OCI-LY1 (cell line): ENCODE measurements around the gene FER1L5.

ENCODE experiments used
- H2AFZ ChIP-seq: fragments of 200-600 bp; sonication (generic), shearing (Covaris generic); 2 replicates; pipeline ENCODE4 v1.6.0; 2014; ENCODE audit warnings: antibody characterized with exemption, mild to moderate bottlenecking, low read length
- H3F3A ChIP-seq: fragments of 200-600 bp; sonication (generic), shearing (Covaris generic); 2 replicates; pipeline ENCODE4 v1.6.0; 2014; ENCODE audit warnings: mild to moderate bottlenecking, antibody characterized with exemption, low read length, moderate library complexity; ENCODE audit not compliant: insufficient read depth
- H3K27ac ChIP-seq: fragments of 200-600 bp; sonication (generic); 2 replicates; pipeline ENCODE4 v1.5.1; 2014; ENCODE audit warnings: low read length, mixed run types, mild to moderate bottlenecking, low read depth; ENCODE audit not compliant: poor library complexity, severe bottlenecking
- H3K27me3 ChIP-seq: fragments of 200-600 bp; sonication (generic); 2 replicates; pipeline ENCODE4 v1.6.0; 2014; ENCODE audit warnings: antibody characterized with exemption, mild to moderate bottlenecking, low read length, moderate library complexity; ENCODE audit not compliant: insufficient read depth
- H3K36me3 ChIP-seq: fragments of 200-600 bp; sonication (generic); 2 replicates; pipeline ENCODE4 v1.6.1; 2014; ENCODE audit warnings: mild to moderate bottlenecking, antibody characterized with exemption, low read length, moderate library complexity, mixed read lengths; ENCODE audit not compliant: insufficient read depth
- H3K4me1 ChIP-seq: fragments of 200-600 bp; sonication (generic); 2 replicates; pipeline ENCODE4 v1.5.1; 2014; ENCODE audit warnings: mild to moderate bottlenecking, low read length, moderate library complexity; ENCODE audit not compliant: insufficient read depth, severe bottlenecking
- H3K4me2 ChIP-seq: fragments of 200-600 bp; sonication (generic), shearing (Covaris generic); 2 replicates; pipeline ENCODE4 v1.6.1; 2014; ENCODE audit warnings: low read length
- H3K4me3 ChIP-seq: fragments of 200-600 bp; sonication (generic); 2 replicates; pipeline ENCODE4 v1.5.1; 2014; ENCODE audit warnings: low read length, low read depth, mild to moderate bottlenecking, mixed read lengths; ENCODE audit not compliant: poor library complexity, severe bottlenecking
- H3K79me2 ChIP-seq: fragments of 200-600 bp; shearing (Covaris generic); 2 replicates; pipeline ENCODE4 v1.6.1; 2016; ENCODE audit warnings: mixed run types, low read length, mixed read lengths; ENCODE audit not compliant: insufficient read depth
- H3K9ac ChIP-seq: fragments of 200-600 bp; sonication (generic), shearing (Covaris generic); 2 replicates; pipeline ENCODE4 v1.6.1; 2014; ENCODE audit warnings: mild to moderate bottlenecking, low read length, mixed read lengths
- H3K9me2 ChIP-seq: fragments of 200-600 bp; sonication (generic), shearing (Covaris generic); 2 replicates; pipeline ENCODE4 v1.6.1; 2014; ENCODE audit warnings: low read depth, mild to moderate bottlenecking, low read length, mixed read lengths
- H3K9me3 ChIP-seq: fragments of 200-600 bp; shearing (Covaris generic); 2 replicates; pipeline ENCODE4 v1.6.1; 2014; ENCODE audit warnings: low read length, mixed read lengths
- H4K20me1 ChIP-seq: fragments of 200-600 bp; sonication (generic), shearing (Covaris generic); 2 replicates; pipeline ENCODE4 v1.6.0; 2016; ENCODE audit warnings: mild to moderate bottlenecking, low read length; ENCODE audit not compliant: insufficient read depth
- EZH2 ChIP-seq: fragments of 200-600 bp; sonication (generic), shearing (Covaris generic); IDR thresholded peaks from 2 replicates; pipeline ENCODE4 v1.8.0; 2017; ENCODE audit warnings: borderline replicate concordance, mixed run types, mild to moderate bottlenecking, antibody characterized with exemption, low read length, moderate library complexity, mixed read lengths
- TF ChIP-seq, protein P1 (sequence below): fragments of 200-600 bp; sonication (generic), shearing (Covaris generic); IDR thresholded peaks from 2 replicates; pipeline ENCODE4 v1.5.1; 2017; ENCODE audit warnings: mild to moderate bottlenecking, antibody characterized with exemption, low read length, moderate library complexity, mixed read lengths

Gene FER1L5

DNA sequence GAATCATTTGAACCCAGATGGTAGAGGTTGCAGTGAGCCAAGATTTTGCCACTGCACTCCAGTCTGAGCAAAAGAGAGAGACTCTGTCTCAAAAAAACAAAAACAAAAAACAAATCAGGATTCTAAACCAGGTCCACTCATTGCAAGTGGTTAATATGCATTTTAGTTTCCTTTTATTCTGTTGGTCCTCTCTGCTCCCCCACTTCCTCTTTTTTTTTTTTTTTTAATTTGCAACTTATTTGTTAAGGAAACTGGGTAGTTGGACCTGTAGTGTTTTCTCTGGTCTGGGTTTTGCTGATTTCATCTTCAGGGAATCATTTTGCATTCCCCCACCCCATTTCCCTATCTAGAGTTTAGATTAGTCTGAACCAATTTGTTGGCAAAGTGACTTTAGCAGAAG is 14.0 kb downstream of the FER1L5 start:
- Histone ChIP-seq H3K9me2 (no peaks in the 10 kb centered on the region), H3K4me1 (no peaks in the 10 kb centered on the region), H3K9me3 (no peaks in the 10 kb centered on the region), H2AFZ (no peak overlapping the region), H3K9ac (no peak overlapping the region), H3K27ac (no peak overlapping the region), H4K20me1 (no peaks in the 10 kb centered on the region), H3K36me3 (no peaks in the 10 kb centered on the region), H3K79me2 (no peaks in the 10 kb centered on the region), H3K27me3 (no peaks in the 10 kb centered on the region), H3K4me3 (no peak overlapping the region), H3K4me2 (no peak overlapping the region), H3F3A (no peaks in the 10 kb centered on the region)
- no peak for TF ChIP-seq EZH2
- TF ChIP-seq, protein P1, sequence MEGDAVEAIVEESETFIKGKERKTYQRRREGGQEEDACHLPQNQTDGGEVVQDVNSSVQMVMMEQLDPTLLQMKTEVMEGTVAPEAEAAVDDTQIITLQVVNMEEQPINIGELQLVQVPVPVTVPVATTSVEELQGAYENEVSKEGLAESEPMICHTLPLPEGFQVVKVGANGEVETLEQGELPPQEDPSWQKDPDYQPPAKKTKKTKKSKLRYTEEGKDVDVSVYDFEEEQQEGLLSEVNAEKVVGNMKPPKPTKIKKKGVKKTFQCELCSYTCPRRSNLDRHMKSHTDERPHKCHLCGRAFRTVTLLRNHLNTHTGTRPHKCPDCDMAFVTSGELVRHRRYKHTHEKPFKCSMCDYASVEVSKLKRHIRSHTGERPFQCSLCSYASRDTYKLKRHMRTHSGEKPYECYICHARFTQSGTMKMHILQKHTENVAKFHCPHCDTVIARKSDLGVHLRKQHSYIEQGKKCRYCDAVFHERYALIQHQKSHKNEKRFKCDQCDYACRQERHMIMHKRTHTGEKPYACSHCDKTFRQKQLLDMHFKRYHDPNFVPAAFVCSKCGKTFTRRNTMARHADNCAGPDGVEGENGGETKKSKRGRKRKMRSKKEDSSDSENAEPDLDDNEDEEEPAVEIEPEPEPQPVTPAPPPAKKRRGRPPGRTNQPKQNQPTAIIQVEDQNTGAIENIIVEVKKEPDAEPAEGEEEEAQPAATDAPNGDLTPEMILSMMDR: no peak

DNA sequence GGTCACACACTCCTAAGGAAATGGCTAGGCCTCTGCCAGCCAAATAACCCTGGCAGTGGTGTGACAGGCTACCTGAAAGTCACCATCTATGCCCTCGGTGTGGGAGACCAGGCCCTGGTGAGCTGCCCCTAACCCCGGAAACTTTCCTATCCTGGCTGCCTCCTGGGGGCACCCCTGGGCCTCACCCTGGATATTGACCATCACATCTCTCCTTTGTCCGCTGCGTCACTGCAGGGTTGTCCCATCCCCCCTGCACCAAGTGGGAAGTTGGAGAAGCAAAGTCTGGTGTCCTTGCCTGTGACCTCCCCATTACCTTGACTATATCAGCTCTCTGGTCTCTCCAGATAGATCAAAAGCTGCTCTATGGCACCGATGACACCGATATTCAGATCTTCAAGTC is 18.8 kb downstream of the FER1L5 start:
- Histone ChIP-seq H3K27ac (no peak overlapping the region), H3K27me3 (no peaks in the 10 kb centered on the region), H3K4me2 (no peak overlapping the region), H3K4me3 (no peak overlapping the region), H2AFZ (no peak overlapping the region), H3K79me2 (no peaks in the 10 kb centered on the region), H3K9me3 (no peaks in the 10 kb centered on the region), H3F3A (no peaks in the 10 kb centered on the region), H3K9ac (no peak overlapping the region), H4K20me1 (no peaks in the 10 kb centered on the region), H3K4me1 (no peaks in the 10 kb centered on the region), H3K9me2 (no peaks in the 10 kb centered on the region), H3K36me3 (no peaks in the 10 kb centered on the region)
- TF ChIP-seq EZH2: no peak
- TF ChIP-seq, protein P1: no peak

DNA sequence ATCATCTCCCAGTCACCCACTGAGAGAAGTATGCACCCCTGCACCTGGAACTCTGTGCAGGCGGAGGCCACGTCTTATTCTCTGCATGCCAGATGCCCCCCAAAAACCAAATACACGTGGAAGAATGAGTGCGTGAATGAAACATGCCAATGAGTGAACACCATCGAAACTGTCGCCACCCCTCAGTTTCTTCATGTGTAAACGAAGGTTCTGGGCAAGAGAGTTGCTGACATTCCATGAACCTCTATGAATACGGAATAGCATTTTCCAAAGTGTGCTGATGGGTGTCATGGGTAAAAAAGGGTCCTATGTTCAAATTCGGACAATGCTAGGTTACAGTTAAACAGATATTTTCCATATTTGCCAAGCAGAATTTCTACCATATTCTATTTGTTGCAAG is 19.8 kb downstream of the FER1L5 start:
- Histone ChIP-seq H3F3A (no peaks in the 10 kb centered on the region), H3K27ac (no peak overlapping the region), H4K20me1 (no peaks in the 10 kb centered on the region), H2AFZ (no peak overlapping the region), H3K36me3 (no peaks in the 10 kb centered on the region), H3K4me2 (no peak overlapping the region), H3K4me3 (no peak overlapping the region), H3K9me3 (no peaks in the 10 kb centered on the region), H3K27me3 (no peaks in the 10 kb centered on the region), H3K9ac (no peak overlapping the region), H3K79me2 (no peaks in the 10 kb centered on the region), H3K9me2 (no peaks in the 10 kb centered on the region), H3K4me1 (no peaks in the 10 kb centered on the region)
- no peak for TF ChIP-seq EZH2
- TF ChIP-seq, protein P1: no peak
